BE2C (cell line): ENCODE data around the gene ST6GALNAC2.

Experiments used
- DNase-seq: peaks from one replicate; pipeline ENCODE4 v3.0.0-alpha.2; 2020
- H3K27me3 ChIP-seq: fragments of 250-450 bp; sonication (Bioruptor Pico); 2 replicates; pipeline ENCODE4 v1.5.1; 2020; ENCODE audit warnings: mild to moderate bottlenecking
- H3K36me3 ChIP-seq: fragments of 250-450 bp; sonication (Bioruptor Pico); 2 replicates; pipeline ENCODE4 v1.5.1; 2020; ENCODE audit warnings: mild to moderate bottlenecking
- H3K4me1 ChIP-seq: fragments of 250-450 bp; sonication (Bioruptor Pico); 2 replicates; pipeline ENCODE4 v1.5.1; 2020
- H3K4me3 ChIP-seq: 2 replicates; pipeline ENCODE4 v1.5.1; 2011; ENCODE audit warnings: low read depth, low read length
- H3K9me3 ChIP-seq: fragments of 250-450 bp; sonication (Bioruptor Pico); 2 replicates; pipeline ENCODE4 v1.5.1; 2020
- TF ChIP-seq, protein P1 (sequence below): IDR thresholded peaks from 2 replicates; pipeline ENCODE4 v1.5.1; 2012; ENCODE audit warnings: mild to moderate bottlenecking, low read depth, low read length

The ST6GALNAC2 gene

GRCh38 chr17:76554131-76554530 lies 31.5 kb downstream of the ST6GALNAC2 start:
- Histone ChIP-seq H3K27me3 (no peaks in the 10 kb centered on the region), H3K36me3 (peaks cover 52% of the 10 kb centered on the region), H3K9me3 (no peaks in the 10 kb centered on the region), H3K4me3 (no peak overlapping the region), H3K4me1 (peaks cover 8% of the 10 kb centered on the region)
- no peak for DNase-seq
- TF ChIP-seq, protein P1, sequence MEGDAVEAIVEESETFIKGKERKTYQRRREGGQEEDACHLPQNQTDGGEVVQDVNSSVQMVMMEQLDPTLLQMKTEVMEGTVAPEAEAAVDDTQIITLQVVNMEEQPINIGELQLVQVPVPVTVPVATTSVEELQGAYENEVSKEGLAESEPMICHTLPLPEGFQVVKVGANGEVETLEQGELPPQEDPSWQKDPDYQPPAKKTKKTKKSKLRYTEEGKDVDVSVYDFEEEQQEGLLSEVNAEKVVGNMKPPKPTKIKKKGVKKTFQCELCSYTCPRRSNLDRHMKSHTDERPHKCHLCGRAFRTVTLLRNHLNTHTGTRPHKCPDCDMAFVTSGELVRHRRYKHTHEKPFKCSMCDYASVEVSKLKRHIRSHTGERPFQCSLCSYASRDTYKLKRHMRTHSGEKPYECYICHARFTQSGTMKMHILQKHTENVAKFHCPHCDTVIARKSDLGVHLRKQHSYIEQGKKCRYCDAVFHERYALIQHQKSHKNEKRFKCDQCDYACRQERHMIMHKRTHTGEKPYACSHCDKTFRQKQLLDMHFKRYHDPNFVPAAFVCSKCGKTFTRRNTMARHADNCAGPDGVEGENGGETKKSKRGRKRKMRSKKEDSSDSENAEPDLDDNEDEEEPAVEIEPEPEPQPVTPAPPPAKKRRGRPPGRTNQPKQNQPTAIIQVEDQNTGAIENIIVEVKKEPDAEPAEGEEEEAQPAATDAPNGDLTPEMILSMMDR = no peak

- Histone ChIP-seq H3K27me3 (no peaks in the 10 kb centered on the region), H3K4me3 (no peak overlapping the region), H3K9me3 (no peaks in the 10 kb centered on the region), H3K36me3 (peaks cover 52% of the 10 kb centered on the region), H3K4me1 (peaks cover 8% of the 10 kb centered on the region)
- DNase-seq = peak; percentile 69
- TF ChIP-seq, protein P1 = no peak
Observed at GRCh38 chr17:76553178-76553908, 32.3 kb downstream of the ST6GALNAC2 start.

DNA sequence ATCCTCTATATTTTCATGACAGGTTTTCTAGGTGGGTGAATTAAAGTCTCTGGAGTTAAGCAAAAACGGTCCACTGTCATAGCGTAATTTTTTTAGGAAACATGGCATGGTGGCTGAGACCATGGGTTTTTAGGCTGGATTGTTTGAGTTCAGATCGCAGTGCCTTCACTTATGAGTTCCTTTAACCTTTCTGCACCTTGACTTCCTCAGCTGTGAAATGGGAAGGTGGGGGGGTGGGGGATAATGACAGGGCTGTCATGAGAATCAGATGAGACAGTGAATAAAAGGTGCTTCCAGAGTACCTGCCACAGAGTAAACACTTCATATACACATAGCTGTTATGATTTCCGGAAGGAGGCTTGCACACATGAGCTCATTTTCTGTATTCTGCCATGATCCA lies 34.0 kb downstream of the ST6GALNAC2 start:
- H3K4me1 ChIP-seq = peaks cover 16% of the 10 kb centered on the region
- TF ChIP-seq, protein P1 = no peak
- no peaks in the 10 kb centered on the region for H3K27me3 ChIP-seq
- no peaks in the 10 kb centered on the region for H3K9me3 ChIP-seq
- H3K36me3 ChIP-seq = peaks cover 57% of the 10 kb centered on the region
- H3K4me3 ChIP-seq = no peak overlapping the region
- no peak for DNase-seq

- no peak overlapping the region for H3K4me3 ChIP-seq
- peaks cover 57% of the 10 kb centered on the region for H3K36me3 ChIP-seq
- peaks cover 16% of the 10 kb centered on the region for H3K4me1 ChIP-seq
- no peaks in the 10 kb centered on the region for H3K27me3 ChIP-seq
- H3K9me3 ChIP-seq = no peaks in the 10 kb centered on the region
- TF ChIP-seq, protein P1 = no peak
- no peak for DNase-seq
Observed at GRCh38 chr17:76550712-76551615, 34.7 kb downstream of the ST6GALNAC2 start.

- H3K9me3 ChIP-seq = no peaks in the 10 kb centered on the region
- peaks cover 56% of the 10 kb centered on the region for H3K36me3 ChIP-seq
- H3K4me1 ChIP-seq = peaks cover 16% of the 10 kb centered on the region
- TF ChIP-seq, protein P1 = no peak
- no peak overlapping the region for H3K4me3 ChIP-seq
- DNase-seq = no peak
- H3K27me3 ChIP-seq = no peaks in the 10 kb centered on the region
Observed at GRCh38 chr17:76549539-76549938, 36.1 kb downstream of the ST6GALNAC2 start.

GRCh38 chr17:76549215-76549518 lies 36.5 kb downstream of the ST6GALNAC2 start:
- H3K4me3 ChIP-seq = no peak overlapping the region
- TF ChIP-seq, protein P1 = no peak
- H3K9me3 ChIP-seq = no peaks in the 10 kb centered on the region
- DNase-seq = no peak
- H3K27me3 ChIP-seq = no peaks in the 10 kb centered on the region
- H3K4me1 ChIP-seq = peaks cover 15% of the 10 kb centered on the region
- H3K36me3 ChIP-seq = peaks cover 52% of the 10 kb centered on the region
